ENCODE results near the gene TTC33.

TTC33 gene

DNA sequence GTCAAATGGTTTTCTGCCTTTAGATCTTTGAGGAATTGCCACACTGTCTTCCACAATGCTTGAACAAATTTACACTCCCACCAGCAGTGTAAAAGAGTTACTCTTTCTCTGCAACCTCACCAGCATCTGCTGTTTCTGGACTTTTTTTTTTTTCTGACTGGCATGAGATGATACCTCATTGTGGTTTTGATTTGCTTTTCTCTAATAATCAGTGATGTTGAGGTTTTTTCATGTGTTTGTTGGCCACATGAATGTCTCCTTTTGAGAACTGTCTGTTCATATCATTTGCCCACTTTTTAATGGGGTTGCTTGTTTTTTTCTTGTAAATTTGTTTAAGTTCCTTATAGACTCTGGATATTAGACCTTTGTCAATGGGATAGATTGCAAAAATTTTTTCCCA, 205.3 kb downstream of the TTC33 start:
- Histone ChIP-seq H4K20me1 (ENCODE audit: insufficient read depth, low read length, poor library complexity, severe bottlenecking) (no peaks in the 10 kb centered on the region), H3K4me1 (ENCODE audit: insufficient read depth, low read length, poor library complexity, severe bottlenecking) (no peaks in the 10 kb centered on the region), H3K27me3 (ENCODE audit: insufficient read depth, low read length, poor library complexity, severe bottlenecking) (no peaks in the 10 kb centered on the region), H3K36me3 (ENCODE audit: insufficient read depth, low read length) (no peaks in the 10 kb centered on the region), H3K4me3 (ENCODE audit: low read length, poor library complexity, severe bottlenecking) (no peak overlapping the region), H3K9me3 (ENCODE audit: insufficient read depth, low read depth, low read length) (no peaks in the 10 kb centered on the region), H2AFZ (ENCODE audit: low read length) (no peak overlapping the region), H3K9ac (ENCODE audit: low read depth, low read length, poor library complexity, severe bottlenecking) (no peak overlapping the region), H3K9me2 (replicated peaks; ENCODE audit: low read depth, low read length) (no peaks in the 10 kb centered on the region), H3K4me2 (ENCODE audit: low read depth, low read length, poor library complexity, severe bottlenecking) (no peak overlapping the region), H3F3A (ENCODE audit: low read depth) (no peaks in the 10 kb centered on the region), H3K79me2 (ENCODE audit: insufficient read depth, low read length) (no peaks in the 10 kb centered on the region)
- TF ChIP-seq CTCF (conservative IDR thresholded peaks at IDR 0.05; ENCODE audit: low read length) = no peak
- no peak for TF ChIP-seq EZH2phosphoT487 (IDR thresholded peaks at IDR 0.05; ENCODE audit: borderline replicate concordance)

DNA sequence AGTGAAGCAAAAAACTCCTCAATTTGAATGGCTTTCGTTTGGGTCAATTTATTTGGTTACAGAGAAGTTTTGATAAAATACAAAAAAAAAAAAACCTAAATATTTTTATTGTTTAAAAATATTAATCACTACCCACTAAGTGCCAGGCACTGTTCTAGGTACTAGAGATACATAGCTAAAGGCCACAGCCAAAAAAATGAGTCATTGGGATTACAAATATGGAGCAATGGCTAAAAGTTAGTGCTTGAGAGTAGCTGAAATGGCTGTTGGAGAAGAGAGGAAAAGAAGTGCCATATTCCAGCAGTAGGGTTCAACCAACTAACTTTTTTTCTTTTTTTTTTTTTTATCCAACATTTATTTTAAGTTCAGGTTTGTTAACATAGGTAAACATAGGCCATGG, 206.1 kb downstream of the TTC33 start:
- no peaks in the 10 kb centered on the region for H3K27me3 ChIP-seq (ENCODE audit: insufficient read depth, low read length, poor library complexity, severe bottlenecking)
- no peaks in the 10 kb centered on the region for H3F3A ChIP-seq (ENCODE audit: low read depth)
- no peaks in the 10 kb centered on the region for H3K79me2 ChIP-seq (ENCODE audit: insufficient read depth, low read length)
- no peaks in the 10 kb centered on the region for H3K9me3 ChIP-seq (ENCODE audit: insufficient read depth, low read depth, low read length)
- H3K9me2 ChIP-seq (replicated peaks; ENCODE audit: low read depth, low read length) = no peaks in the 10 kb centered on the region
- no peak overlapping the region for H3K9ac ChIP-seq (ENCODE audit: low read depth, low read length, poor library complexity, severe bottlenecking)
- no peak overlapping the region for H3K4me2 ChIP-seq (ENCODE audit: low read depth, low read length, poor library complexity, severe bottlenecking)
- no peak overlapping the region for H3K4me3 ChIP-seq (ENCODE audit: low read length, poor library complexity, severe bottlenecking)
- no peak overlapping the region for H2AFZ ChIP-seq (ENCODE audit: low read length)
- no peaks in the 10 kb centered on the region for H3K4me1 ChIP-seq (ENCODE audit: insufficient read depth, low read length, poor library complexity, severe bottlenecking)
- TF ChIP-seq EZH2phosphoT487 (IDR thresholded peaks at IDR 0.05; ENCODE audit: borderline replicate concordance) = no peak
- no peak for TF ChIP-seq CTCF (conservative IDR thresholded peaks at IDR 0.05; ENCODE audit: low read length)
- no peaks in the 10 kb centered on the region for H4K20me1 ChIP-seq (ENCODE audit: insufficient read depth, low read length, poor library complexity, severe bottlenecking)
- no peaks in the 10 kb centered on the region for H3K36me3 ChIP-seq (ENCODE audit: insufficient read depth, low read length)

- H3F3A ChIP-seq (ENCODE audit: low read depth) = no peaks in the 10 kb centered on the region
- H3K27me3 ChIP-seq (ENCODE audit: insufficient read depth, low read length, poor library complexity, severe bottlenecking) = no peaks in the 10 kb centered on the region
- no peaks in the 10 kb centered on the region for H3K9me3 ChIP-seq (ENCODE audit: insufficient read depth, low read depth, low read length)
- no peak overlapping the region for H2AFZ ChIP-seq (ENCODE audit: low read length)
- no peaks in the 10 kb centered on the region for H4K20me1 ChIP-seq (ENCODE audit: insufficient read depth, low read length, poor library complexity, severe bottlenecking)
- H3K4me3 ChIP-seq (ENCODE audit: low read length, poor library complexity, severe bottlenecking) = no peak overlapping the region
- no peaks in the 10 kb centered on the region for H3K9me2 ChIP-seq (replicated peaks; ENCODE audit: low read depth, low read length)
- H3K36me3 ChIP-seq (ENCODE audit: insufficient read depth, low read length) = no peaks in the 10 kb centered on the region
- no peak for TF ChIP-seq EZH2phosphoT487 (IDR thresholded peaks at IDR 0.05; ENCODE audit: borderline replicate concordance)
- no peak for TF ChIP-seq CTCF (conservative IDR thresholded peaks at IDR 0.05; ENCODE audit: low read length)
- no peaks in the 10 kb centered on the region for H3K4me1 ChIP-seq (ENCODE audit: insufficient read depth, low read length, poor library complexity, severe bottlenecking)
- no peak overlapping the region for H3K4me2 ChIP-seq (ENCODE audit: low read depth, low read length, poor library complexity, severe bottlenecking)
- H3K9ac ChIP-seq (ENCODE audit: low read depth, low read length, poor library complexity, severe bottlenecking) = no peak overlapping the region
- H3K79me2 ChIP-seq (ENCODE audit: insufficient read depth, low read length) = no peaks in the 10 kb centered on the region
Observed at GRCh38 chr5:40547994-40548575, 207.7 kb downstream of the TTC33 start.
